Uterus (tissue), 2 donors: ENCODE results near the gene SPATA21.

ENCODE experiments used
- POLR2A ChIP-seq, 2 donors: fragments of 450-650 bp; IDR thresholded peaks; one replicate each; pipeline ENCODE4 v1.6.1; 2016; ENCODE audit warnings: antibody characterized with exemption in 2 of 2, mild to moderate bottlenecking in 1 of 2, moderate library complexity in 1 of 2
- TF ChIP-seq, protein P1 (sequence below), 4 experiments: fragments of 200-600 bp in 2 of 4; fragments of 450-650 bp in 2 of 4; sonication (generic) in 2 of 4; IDR thresholded peaks; one replicate each; pipeline ENCODE4 v1.5.1; 2016 to 2019; ENCODE audit warnings: antibody characterized with exemption in 4 of 4, mild to moderate bottlenecking in 2 of 4, moderate library complexity in 1 of 4

DNA sequence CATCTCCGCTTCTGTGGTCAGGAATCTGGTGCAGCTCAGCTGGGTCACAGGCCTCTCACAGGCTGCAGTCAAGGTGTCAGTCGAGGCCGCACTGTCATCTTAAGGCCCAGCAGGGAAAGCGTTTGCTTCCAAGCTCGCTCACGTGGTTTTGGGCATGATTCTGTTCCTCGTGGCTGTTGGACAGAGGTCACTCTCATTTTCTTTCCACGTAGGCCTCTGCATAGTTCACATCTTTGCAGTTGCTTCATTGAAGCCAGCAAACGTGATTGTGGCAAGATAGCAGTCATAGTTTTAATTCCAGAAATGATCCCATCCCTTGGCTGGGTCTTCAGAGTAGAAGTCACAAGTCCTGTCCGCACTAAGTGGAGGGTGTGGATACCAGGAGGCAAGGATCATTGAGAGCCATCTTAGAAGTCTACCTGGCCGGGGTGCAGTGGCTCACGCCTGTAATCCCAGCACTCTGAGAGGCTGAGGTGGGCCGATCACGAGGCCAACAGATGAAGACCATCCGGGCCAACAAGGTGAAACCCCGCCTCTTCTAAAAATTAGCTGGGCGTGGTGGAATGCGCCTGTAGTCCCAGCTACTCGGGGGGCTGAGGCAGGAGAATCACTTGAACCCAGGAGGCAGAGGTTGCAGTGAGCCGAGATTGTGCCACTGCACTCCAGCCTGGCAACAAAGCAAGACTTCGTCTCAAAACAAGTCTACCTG lies 27.8 kb upstream of the SPATA21 start:
- TF ChIP-seq, protein P1, sequence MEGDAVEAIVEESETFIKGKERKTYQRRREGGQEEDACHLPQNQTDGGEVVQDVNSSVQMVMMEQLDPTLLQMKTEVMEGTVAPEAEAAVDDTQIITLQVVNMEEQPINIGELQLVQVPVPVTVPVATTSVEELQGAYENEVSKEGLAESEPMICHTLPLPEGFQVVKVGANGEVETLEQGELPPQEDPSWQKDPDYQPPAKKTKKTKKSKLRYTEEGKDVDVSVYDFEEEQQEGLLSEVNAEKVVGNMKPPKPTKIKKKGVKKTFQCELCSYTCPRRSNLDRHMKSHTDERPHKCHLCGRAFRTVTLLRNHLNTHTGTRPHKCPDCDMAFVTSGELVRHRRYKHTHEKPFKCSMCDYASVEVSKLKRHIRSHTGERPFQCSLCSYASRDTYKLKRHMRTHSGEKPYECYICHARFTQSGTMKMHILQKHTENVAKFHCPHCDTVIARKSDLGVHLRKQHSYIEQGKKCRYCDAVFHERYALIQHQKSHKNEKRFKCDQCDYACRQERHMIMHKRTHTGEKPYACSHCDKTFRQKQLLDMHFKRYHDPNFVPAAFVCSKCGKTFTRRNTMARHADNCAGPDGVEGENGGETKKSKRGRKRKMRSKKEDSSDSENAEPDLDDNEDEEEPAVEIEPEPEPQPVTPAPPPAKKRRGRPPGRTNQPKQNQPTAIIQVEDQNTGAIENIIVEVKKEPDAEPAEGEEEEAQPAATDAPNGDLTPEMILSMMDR (IDR thresholded peaks at IDR 0.05), result no peak
- no peak for TF ChIP-seq POLR2A (IDR thresholded peaks at IDR 0.05)
